GM23248 (cell line): ENCODE results near the gene STRADB.

ENCODE experiments used
- EZH2 ChIP-seq: fragments of 200-600 bp; sonication (generic); IDR thresholded peaks from 2 replicates; pipeline ENCODE4 v1.6.1; 2018; ENCODE audit warnings: antibody characterized with exemption, mild to moderate bottlenecking; ENCODE audit not compliant: insufficient read depth, poor library complexity, severe bottlenecking
- EZH2phosphoT487 ChIP-seq: fragments of 200-600 bp; sonication (generic); IDR thresholded peaks from 2 replicates; pipeline ENCODE4 v1.6.1; 2018; ENCODE audit warnings: antibody characterized with exemption, moderate library complexity, mild to moderate bottlenecking, low read depth; ENCODE audit not compliant: insufficient read depth

- TF ChIP-seq EZH2phosphoT487 = no peak
- TF ChIP-seq EZH2 = no peak
These were observed 20.3 kb downstream of the STRADB start for GRCh38 chr2:201471732-201472393.
